H1 (cell line): ENCODE data around the gene SEL1L2. TPM values are rescaled to one million over a fixed set of nuclear protein-coding genes. Genes with fewer than 3 reads are reported as not detected.

Experiments
- CTCF ChIA-PET: fragments of 300-600 bp; sonication (Branson Sonifier 250); formaldehyde crosslinking; loops from one replicate; lab custom pipeline; 2021; ENCODE audit not compliant: partially characterized antibody; lab: Charles Lee
- POLR2A ChIA-PET: fragments of 300-600 bp; sonication (Branson Sonifier 250); formaldehyde crosslinking; loops from one replicate; lab custom pipeline; 2021; ENCODE audit warnings: inconsistent platforms; ENCODE audit not compliant: partially characterized antibody; lab: Charles Lee
- DNase-seq, 2 experiments: peaks; one replicate each; pipeline versions ENCODE4 v3.0.0 to v3.0.0-alpha.2; 2010 to 2022; ENCODE audit warnings: low spot score in 2 of 2, low read depth in 1 of 2, mixed read lengths in 1 of 2
- FAIRE-seq: peaks from 2 replicates; lab custom pipeline; 2011; peaks lifted over from hg19 to GRCh38; lab: Jason Lieb, UNC
- H2AFZ ChIP-seq: 2 replicates; pipeline ENCODE4 v1.8.1; 2012; ENCODE audit warnings: low read length, inconsistent platforms
- H2AK5ac ChIP-seq: 2 replicates; pipeline ENCODE4 v1.6.1; 2013; ENCODE audit warnings: low read depth, low read length
- H2BK120ac ChIP-seq: replicated peaks from 2 replicates; pipeline ENCODE3; 2013; ENCODE audit warnings: low read depth, low read length, inconsistent platforms
- H2BK12ac ChIP-seq: 2 replicates; pipeline ENCODE4 v1.6.1; 2013; ENCODE audit warnings: low read depth, low read length
- H2BK15ac ChIP-seq: 2 replicates; pipeline ENCODE4 v1.6.1; 2013; ENCODE audit warnings: low read length
- H2BK20ac ChIP-seq: 2 replicates; pipeline ENCODE4 v1.6.1; 2013; ENCODE audit warnings: low read length
- H2BK5ac ChIP-seq: 2 replicates; pipeline ENCODE4 v1.6.1; 2013; ENCODE audit warnings: low read depth, low read length
- H3K14ac ChIP-seq: 2 replicates; pipeline ENCODE4 v1.6.1; 2013; ENCODE audit warnings: inconsistent platforms; ENCODE audit not compliant: insufficient read length
- H3K18ac ChIP-seq: 2 replicates; pipeline ENCODE4 v1.6.1; 2013; ENCODE audit warnings: low read length; ENCODE audit errors: extremely low read depth
- H3K23ac ChIP-seq: 2 replicates; pipeline ENCODE4 v1.6.1; 2013; ENCODE audit warnings: inconsistent platforms; ENCODE audit not compliant: insufficient read length
- H3K23me2 ChIP-seq: 2 replicates; pipeline ENCODE4 v1.6.1; 2013; ENCODE audit warnings: low read depth, low read length
- H3K27ac ChIP-seq: 2 replicates; pipeline ENCODE4 v1.6.1; 2011; ENCODE audit warnings: low read depth, low read length, inconsistent platforms
- H3K27me3 ChIP-seq, 4 experiments: replicated peaks in 1 of 4; 1 replicate in 1 of 4; 2 replicates in 3 of 4; pipeline versions ENCODE4 v1.6.1 to v1.8.1; 2011 to 2013; ENCODE audit warnings: low read length in 3 of 4, mild to moderate bottlenecking in 3 of 4, inconsistent platforms in 2 of 4, mixed read lengths in 2 of 4, moderate library complexity in 1 of 4; ENCODE audit not compliant: control insufficient read depth in 3 of 4, insufficient read depth in 3 of 4; ENCODE audit errors: extremely low read depth in 1 of 4
- H3K36me3 ChIP-seq, 4 experiments: 2 replicates each; pipeline versions ENCODE4 v1.6.1 to v1.8.1; 2011 to 2013; ENCODE audit warnings: mild to moderate bottlenecking in 4 of 4, low read length in 3 of 4, moderate library complexity in 2 of 4, control low read depth in 1 of 4, inconsistent platforms in 1 of 4; ENCODE audit not compliant: insufficient read depth in 4 of 4, control insufficient read depth in 2 of 4
- H3K4ac ChIP-seq: replicated peaks from 2 replicates; pipeline ENCODE3; 2013; ENCODE audit warnings: low read length, low read depth, mixed read lengths, inconsistent platforms; ENCODE audit not compliant: insufficient read length
- H3K4me1 ChIP-seq, 4 experiments: replicated peaks in 1 of 4; 1 replicate in 1 of 4; 2 replicates in 3 of 4; pipeline versions ENCODE4 v1.6.1 to v1.8.1; 2011 to 2013; ENCODE audit warnings: low read length in 3 of 4, inconsistent platforms in 2 of 4, mixed read lengths in 1 of 4; ENCODE audit not compliant: insufficient read depth in 4 of 4, control insufficient read depth in 3 of 4
- H3K4me2 ChIP-seq, 2 experiments: 2 replicates each; pipeline versions ENCODE4 v1.6.1 to v1.8.1; 2011 to 2013; ENCODE audit warnings: low read depth in 2 of 2, low read length in 2 of 2, control low read depth in 1 of 2, inconsistent platforms in 1 of 2, mild to moderate bottlenecking in 1 of 2; ENCODE audit not compliant: insufficient read depth in 1 of 2
- H3K4me3 ChIP-seq, 4 experiments: fragments of 200-600, 300-600 bp in 1 of 4; sonication (generic), shearing (Covaris generic), sonication (Bioruptor Twin) in 1 of 4; 2 replicates each; pipeline versions ENCODE4 v1.5.1 to v1.8.1; 2011 to 2016; ENCODE audit warnings: low read length in 4 of 4, low read depth in 3 of 4, control low read depth in 2 of 4, inconsistent platforms in 2 of 4, mild to moderate bottlenecking in 2 of 4, mixed read lengths in 1 of 4, moderate library complexity in 1 of 4; ENCODE audit not compliant: insufficient read depth in 2 of 4; ENCODE audit errors: extremely low read depth in 1 of 4
- H3K56ac ChIP-seq: replicated peaks from 2 replicates; pipeline ENCODE3; 2013; ENCODE audit warnings: low read depth, mild to moderate bottlenecking, mixed read lengths, low read length, inconsistent platforms; ENCODE audit not compliant: insufficient read length
- H3K79me1 ChIP-seq: 2 replicates; pipeline ENCODE4 v1.6.1; 2013; ENCODE audit warnings: low read depth, low read length, control low read depth
- H3K79me2 ChIP-seq, 2 experiments: 2 replicates each; pipeline versions ENCODE4 v1.6.1 to v1.8.1; 2012 to 2013; ENCODE audit warnings: low read length in 2 of 2, mild to moderate bottlenecking in 2 of 2, inconsistent platforms in 1 of 2; ENCODE audit not compliant: insufficient read depth in 2 of 2, control insufficient read depth in 1 of 2
- H3K9ac ChIP-seq, 4 experiments: replicated peaks in 1 of 4; 1 replicate in 1 of 4; 2 replicates in 3 of 4; pipeline versions ENCODE4 v1.6.1 to v1.8.1; 2011 to 2013; ENCODE audit warnings: low read depth in 3 of 4, low read length in 3 of 4, control low read depth in 2 of 4, mild to moderate bottlenecking in 2 of 4, moderate library complexity in 2 of 4, inconsistent platforms in 1 of 4; ENCODE audit errors: extremely low read depth in 1 of 4
- H3K9me3 ChIP-seq, 2 experiments: 2 replicates each; pipeline versions ENCODE4 v1.6.1 to v1.8.1; 2012 to 2013; ENCODE audit warnings: mild to moderate bottlenecking in 2 of 2, moderate library complexity in 2 of 2, control low read depth in 1 of 2, inconsistent platforms in 1 of 2, low read depth in 1 of 2, low read length in 1 of 2, mixed read lengths in 1 of 2; ENCODE audit not compliant: insufficient read depth in 2 of 2
- H4K20me1 ChIP-seq, 2 experiments: replicated peaks in 1 of 2; 2 replicates each; pipeline versions ENCODE3 to v1.8.1; 2011 to 2013; ENCODE audit warnings: inconsistent platforms in 2 of 2, low read length in 2 of 2, mild to moderate bottlenecking in 1 of 2; ENCODE audit not compliant: insufficient read depth in 2 of 2, control insufficient read depth in 1 of 2
- H4K5ac ChIP-seq: 2 replicates; pipeline ENCODE4 v1.6.1; 2013; ENCODE audit warnings: low read length, low read depth, mixed read lengths, inconsistent platforms; ENCODE audit not compliant: insufficient read length
- H4K8ac ChIP-seq: 2 replicates; pipeline ENCODE4 v1.8.0; 2013; ENCODE audit warnings: mild to moderate bottlenecking, moderate library complexity, low read length, inconsistent platforms; ENCODE audit not compliant: insufficient read depth; ENCODE audit errors: extremely low read depth
- H4K91ac ChIP-seq: replicated peaks from 2 replicates; pipeline ENCODE3; 2013; ENCODE audit warnings: low read length, mixed read lengths, inconsistent platforms; ENCODE audit not compliant: insufficient read length
- EP300 ChIP-seq, 2 experiments: IDR thresholded peaks; 1 replicate in 1 of 2; 2 replicates in 1 of 2; pipeline ENCODE4 v1.6.1; 2011 to 2012; ENCODE audit warnings: low read depth in 2 of 2, low read length in 2 of 2, mild to moderate bottlenecking in 2 of 2, borderline replicate concordance in 1 of 2, inconsistent platforms in 1 of 2, moderate library complexity in 1 of 2
- GTF2F1 ChIP-seq: IDR thresholded peaks from 2 replicates; pipeline ENCODE4 v1.6.1; 2012; ENCODE audit warnings: low read depth, low read length, improper control_type of control experiment, borderline replicate concordance
- KDM5A ChIP-seq: fragments of 200-600 bp; IDR thresholded peaks from 2 replicates; pipeline ENCODE4 v1.7.1; 2012; ENCODE audit warnings: mild to moderate bottlenecking, low read length, inconsistent platforms, mixed read lengths
- RNF2 ChIP-seq: fragments of 200-900, 300-1000 bp; sonication (generic); IDR thresholded peaks from 2 replicates; pipeline ENCODE4 v1.7.1; 2016; ENCODE audit warnings: borderline replicate concordance, low read depth, mild to moderate bottlenecking, antibody characterized with exemption, low read length; ENCODE audit not compliant: poor library complexity, severe bottlenecking; ENCODE audit errors: missing control alignments
- SP1 ChIP-seq: IDR thresholded peaks from 2 replicates; pipeline ENCODE4 v1.6.1; 2011; ENCODE audit warnings: low read depth, low read length
- WGBS, 2 experiments: shearing (Covaris generic) in 1 of 2; methylation state at CpG; one replicate each; pipeline versions ENCODE4 v1.1.6 to v1.1.7; 2013 to 2015; ENCODE audit warnings: low lambda C conversion rate in 2 of 2, mixed read lengths in 2 of 2, inconsistent platforms in 1 of 2, low coverage in 1 of 2, missing lambda C conversion rate in 1 of 2; ENCODE audit not compliant: insufficient replicate concordance in 2 of 2, insufficient coverage in 1 of 2, insufficient read length in 1 of 2; ENCODE audit errors: extremely low coverage in 1 of 2, missing lambda C conversion rate in 1 of 2; 5-methylcytosine and 5-hydroxymethylcytosine counted together
- polyA plus RNA-seq, 7 experiments: library from polyadenylated mRNA; depleted of rRNA in 3 of 7; stranded (reverse) in 5 of 7; unstranded in 2 of 7; fragments of >200 nt in 5 of 7; fragments of 200-250 nt in 2 of 7; gene quantifications; 1 replicate in 5 of 7; 2 replicates in 1 of 7; 4 replicates in 1 of 7; pipeline versions ENCODE4 v1.2.1 to v1.2.3, GENCODE V29; 2011 to 2013; ENCODE audit warnings: missing spikeins in 2 of 7, mixed read lengths in 2 of 7
- total RNA-seq: library from RNA; stranded (reverse); fragmentation: NEBNext Ultra II Directional; extraction: Animal tissue kit (Norgen Biotek cat#: 25700); gene quantifications from 2 replicates; pipeline ENCODE4 v1.2.1, GENCODE V29; 2021

SEL1L2 gene
- total and polyA plus RNA-seq, 2 of the 8 experiments (the other 6 are each of a cell fraction or from before 2014, with no cell fraction given) = not detected

DNA sequence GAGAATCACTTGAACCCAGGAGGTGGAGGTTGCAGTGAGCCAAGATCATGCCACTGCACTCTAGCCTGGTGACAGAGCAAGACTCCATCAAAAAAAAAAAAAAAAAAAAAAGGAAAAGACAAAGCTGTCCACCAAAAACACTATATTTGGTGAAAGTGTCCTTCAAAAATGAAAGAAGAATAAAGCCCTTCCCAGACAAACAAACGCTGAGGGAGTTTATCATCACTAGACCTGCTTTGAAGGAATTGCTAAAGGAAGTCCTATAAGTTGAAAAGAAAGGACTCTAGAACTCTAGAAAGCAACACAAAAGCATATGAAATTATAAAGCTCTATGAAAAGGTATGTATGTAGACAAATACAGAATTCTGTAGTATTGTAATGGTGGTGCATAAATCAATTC lies 98.8 kb downstream of the SEL1L2 start:
- Histone ChIP-seq H2BK15ac (no peak overlapping the region), H3K4ac (no peak overlapping the region), H2BK20ac (no peak overlapping the region), H3K4me3 (no peak overlapping the region), H2BK12ac (no peak overlapping the region), H3K56ac (no peak overlapping the region), H3K9ac (no peak overlapping the region), H4K20me1 (no peaks in the 10 kb centered on the region), H4K5ac (no peak overlapping the region), H3K18ac (no peak overlapping the region), H3K36me3 (no peaks in the 10 kb centered on the region), H3K79me1 (no peaks in the 10 kb centered on the region), H3K23me2 (no peaks in the 10 kb centered on the region), H4K8ac (no peak overlapping the region), H3K14ac (no peak overlapping the region), H3K23ac (no peak overlapping the region), H3K4me1 (no peaks in the 10 kb centered on the region), H2BK120ac (no peak overlapping the region), H4K91ac (no peak overlapping the region), H3K4me2 (no peak overlapping the region), H3K27me3 (no peaks in the 10 kb centered on the region), H2AK5ac (no peak overlapping the region), H3K79me2 (no peaks in the 10 kb centered on the region), H2AFZ (no peak overlapping the region), H3K27ac (no peak overlapping the region), H3K9me3 (peaks cover 3% of the 10 kb centered on the region in 2 experiments; a peak in 1 of 4 replicates), H2BK5ac (no peak overlapping the region)
- ChIA-PET POLR2A (no interaction called here), CTCF (interaction anchor here (0.8 kb wide), 1 partner anchor 62 kb away, joined by 3 read pairs; no protein-coding TSS in a partner anchor)
- DNase-seq (no peak), FAIRE-seq (no peak)
- 93% methylated on average over 1 of the region's 1 CpG; no CpG with 5 or more reads in 1 of the 2 experiments for WGBS, 2 experiments
- TF ChIP-seq GTF2F1 (no peak), SP1 (no peak), EP300 (IDR thresholded peaks at IDR 0.05; ENCODE audit: borderline replicate concordance in 1 of 2, low read depth in 2 of 2, low read length in 2 of 2) (no peak), KDM5A (no peak), RNF2 (no peak)
